ENCODE data around the gene SCARB1.

GRCh38 chr12:124741211-124741610, 122.5 kb downstream of the SCARB1 start:
- TF ChIP-seq FOXJ3 (CRISPR knock-in tag; IDR thresholded peaks at IDR 0.05; ENCODE audit: borderline replicate concordance) (no peak), NR3C1 (CRISPR knock-in tag; conservative IDR thresholded peaks at IDR 0.05; ENCODE audit: low read depth) (no peak), TEAD4 (CRISPR knock-in tag; IDR thresholded peaks at IDR 0.05) (no peak), CREB1 (CRISPR knock-in tag; IDR thresholded peaks at IDR 0.05) (no peak), SP1 (CRISPR knock-in tag; conservative IDR thresholded peaks at IDR 0.05) (no peak), MLX (CRISPR knock-in tag; IDR thresholded peaks at IDR 0.05) (no peak), CBFB (CRISPR knock-in tag; IDR thresholded peaks at IDR 0.05; ENCODE audit: low read depth) (no peak), ZNF121 (CRISPR knock-in tag; IDR thresholded peaks at IDR 0.05) (no peak)
- TF ChIP-seq, protein P1, sequence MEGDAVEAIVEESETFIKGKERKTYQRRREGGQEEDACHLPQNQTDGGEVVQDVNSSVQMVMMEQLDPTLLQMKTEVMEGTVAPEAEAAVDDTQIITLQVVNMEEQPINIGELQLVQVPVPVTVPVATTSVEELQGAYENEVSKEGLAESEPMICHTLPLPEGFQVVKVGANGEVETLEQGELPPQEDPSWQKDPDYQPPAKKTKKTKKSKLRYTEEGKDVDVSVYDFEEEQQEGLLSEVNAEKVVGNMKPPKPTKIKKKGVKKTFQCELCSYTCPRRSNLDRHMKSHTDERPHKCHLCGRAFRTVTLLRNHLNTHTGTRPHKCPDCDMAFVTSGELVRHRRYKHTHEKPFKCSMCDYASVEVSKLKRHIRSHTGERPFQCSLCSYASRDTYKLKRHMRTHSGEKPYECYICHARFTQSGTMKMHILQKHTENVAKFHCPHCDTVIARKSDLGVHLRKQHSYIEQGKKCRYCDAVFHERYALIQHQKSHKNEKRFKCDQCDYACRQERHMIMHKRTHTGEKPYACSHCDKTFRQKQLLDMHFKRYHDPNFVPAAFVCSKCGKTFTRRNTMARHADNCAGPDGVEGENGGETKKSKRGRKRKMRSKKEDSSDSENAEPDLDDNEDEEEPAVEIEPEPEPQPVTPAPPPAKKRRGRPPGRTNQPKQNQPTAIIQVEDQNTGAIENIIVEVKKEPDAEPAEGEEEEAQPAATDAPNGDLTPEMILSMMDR (IDR thresholded peaks at IDR 0.05): no peak

Data from WTC11 (cell line).